Ascending aorta (tissue), 2 donors: ENCODE measurements around the gene OBI1. TPM values are rescaled to one million over a fixed set of nuclear protein-coding genes. Genes with fewer than 3 reads are reported as not detected.

Experiments used
- DNase-seq, 2 donors: peaks; one replicate each; pipeline ENCODE4 v3.0.0-alpha.2; 2019; ENCODE audit warnings: low spot score in 2 of 2
- H3K27ac ChIP-seq, 2 donors: fragments of 200-600 bp; sonication (generic); one replicate each; pipeline ENCODE4 v1.5.1; 2016 to 2017; ENCODE audit warnings: mild to moderate bottlenecking in 1 of 2
- H3K27me3 ChIP-seq: fragments of 200-600 bp; sonication (generic); one replicate; pipeline ENCODE4 v1.5.1; 2017
- H3K36me3 ChIP-seq, 2 donors: fragments of 200-600 bp; sonication (generic); one replicate each; pipeline ENCODE4 v1.5.1; 2016
- H3K4me1 ChIP-seq, 2 donors: fragments of 200-600 bp; sonication (generic); one replicate each; pipeline ENCODE4 v1.5.1; 2016 to 2017; ENCODE audit warnings: mild to moderate bottlenecking in 1 of 2
- H3K4me3 ChIP-seq, 2 donors: fragments of 200-600 bp; sonication (generic); one replicate each; pipeline ENCODE4 v1.5.1; 2016 to 2017; ENCODE audit warnings: mild to moderate bottlenecking in 1 of 2
- H3K9me3 ChIP-seq, 2 donors: fragments of 200-600 bp; sonication (generic); one replicate each; pipeline ENCODE4 v1.5.1; 2016
- CTCF ChIP-seq, 3 experiments: fragments of 200-600 bp in 2 of 3; fragments of 450-650 bp in 1 of 3; sonication (generic) in 2 of 3; IDR thresholded peaks; one replicate each; pipeline ENCODE4 v1.5.1; 2016 to 2019; ENCODE audit warnings: antibody characterized with exemption in 3 of 3, mild to moderate bottlenecking in 1 of 3, moderate library complexity in 1 of 3
- intact Hi-C: fragments of 100-400 bp; cut with DNase I; formaldehyde crosslinking; loops from one replicate; pipeline ENCODE4 v1.15.1; 2023
- total RNA-seq: library from RNA; depleted of rRNA; stranded (reverse); fragments of >200 nt; gene quantifications from one replicate; pipeline ENCODE4 v1.1.0, GENCODE V29; 2016

The OBI1 gene
- total RNA-seq, 1 donor from 2014 or later = 1.8 TPM

GRCh38 chr13:78587395-78587794, 71.6 kb downstream of the OBI1 start:
- H3K4me3 ChIP-seq = no peak overlapping the region
- intact Hi-C loops = no loop called here

GRCh38 chr13:78586706-78587105, 72.2 kb downstream of the OBI1 start:
- H3K27me3 ChIP-seq = peaks cover 4% of the 10 kb centered on the region
- TF ChIP-seq CTCF (IDR thresholded peaks at IDR 0.05) = no peak

More at GRCh38 chr13:78587395-78587794, 71.6 kb downstream of the OBI1 start:
- Histone ChIP-seq H3K36me3 (no peaks in the 10 kb centered on the region), H3K27me3 (peaks cover 4% of the 10 kb centered on the region), H3K9me3 (no peaks in the 10 kb centered on the region), H3K4me1 (no peaks in the 10 kb centered on the region), H3K27ac (no peak overlapping the region)
- no peak for TF ChIP-seq CTCF (IDR thresholded peaks at IDR 0.05)
- DNase-seq = no peak

GRCh38 chr13:78576261-78576660, 82.7 kb downstream of the OBI1 start:
- Histone ChIP-seq H3K9me3 (no peaks in the 10 kb centered on the region), H3K4me1 (no peaks in the 10 kb centered on the region), H3K27ac (no peak overlapping the region), H3K27me3 (no peaks in the 10 kb centered on the region), H3K36me3 (no peaks in the 10 kb centered on the region), H3K4me3 (no peak overlapping the region)
- no peak for TF ChIP-seq CTCF (IDR thresholded peaks at IDR 0.05)
- DNase-seq = no peak
- intact Hi-C loops = no loop called here

More at GRCh38 chr13:78586706-78587105, 72.2 kb downstream of the OBI1 start:
- Histone ChIP-seq H3K4me1 (no peaks in the 10 kb centered on the region), H3K36me3 (no peaks in the 10 kb centered on the region), H3K4me3 (no peak overlapping the region), H3K9me3 (no peaks in the 10 kb centered on the region), H3K27ac (no peak overlapping the region)
- no peak for DNase-seq
- intact Hi-C loops = no loop called here

- intact Hi-C loops = no loop called here
- TF ChIP-seq CTCF (IDR thresholded peaks at IDR 0.05) = no peak
- Histone ChIP-seq H3K4me3 (no peak overlapping the region), H3K27me3 (no peaks in the 10 kb centered on the region), H3K4me1 (no peaks in the 10 kb centered on the region), H3K36me3 (no peaks in the 10 kb centered on the region), H3K27ac (no peak overlapping the region), H3K9me3 (no peaks in the 10 kb centered on the region)
- DNase-seq = no peak
These were observed 86.5 kb downstream of the OBI1 start for GRCh38 chr13:78572459-78572858.

GRCh38 chr13:78569029-78569428, 89.9 kb downstream of the OBI1 start:
- TF ChIP-seq CTCF (IDR thresholded peaks at IDR 0.05) = no peak
- Histone ChIP-seq H3K4me1 (no peaks in the 10 kb centered on the region), H3K4me3 (no peak overlapping the region), H3K36me3 (no peaks in the 10 kb centered on the region), H3K27me3 (no peaks in the 10 kb centered on the region), H3K9me3 (no peaks in the 10 kb centered on the region), H3K27ac (no peak overlapping the region)
- DNase-seq = no peak
- intact Hi-C loops = no loop called here

- intact Hi-C loops = no loop called here
- Histone ChIP-seq H3K9me3 (no peaks in the 10 kb centered on the region), H3K27me3 (no peaks in the 10 kb centered on the region), H3K27ac (no peak overlapping the region), H3K4me1 (no peaks in the 10 kb centered on the region), H3K4me3 (no peak overlapping the region), H3K36me3 (no peaks in the 10 kb centered on the region)
- no peak for DNase-seq
- TF ChIP-seq CTCF (IDR thresholded peaks at IDR 0.05) = no peak
These were observed 92.3 kb downstream of the OBI1 start for GRCh38 chr13:78566631-78567030.
